22Rv1 (cell line): ENCODE results near the gene SCN1A.

Experiments used
- H3K27ac ChIP-seq: fragments of 450-650 bp; 2 replicates; pipeline ENCODE4 v1.5.1; 2017
- ZFX ChIP-seq: fragments of 450-650 bp; IDR thresholded peaks from 2 replicates; pipeline ENCODE4 v1.6.1; 2017; ENCODE audit warnings: antibody characterized with exemption, borderline replicate concordance
- TF ChIP-seq, protein P1 (sequence below): fragments of 450-650 bp; IDR thresholded peaks from 2 replicates; pipeline ENCODE4 v1.5.1; 2017; ENCODE audit warnings: mild to moderate bottlenecking

SCN1A gene

GRCh38 chr2:166057370-166058164 lies 70.3 kb downstream of the SCN1A start:
- TF ChIP-seq, protein P1, sequence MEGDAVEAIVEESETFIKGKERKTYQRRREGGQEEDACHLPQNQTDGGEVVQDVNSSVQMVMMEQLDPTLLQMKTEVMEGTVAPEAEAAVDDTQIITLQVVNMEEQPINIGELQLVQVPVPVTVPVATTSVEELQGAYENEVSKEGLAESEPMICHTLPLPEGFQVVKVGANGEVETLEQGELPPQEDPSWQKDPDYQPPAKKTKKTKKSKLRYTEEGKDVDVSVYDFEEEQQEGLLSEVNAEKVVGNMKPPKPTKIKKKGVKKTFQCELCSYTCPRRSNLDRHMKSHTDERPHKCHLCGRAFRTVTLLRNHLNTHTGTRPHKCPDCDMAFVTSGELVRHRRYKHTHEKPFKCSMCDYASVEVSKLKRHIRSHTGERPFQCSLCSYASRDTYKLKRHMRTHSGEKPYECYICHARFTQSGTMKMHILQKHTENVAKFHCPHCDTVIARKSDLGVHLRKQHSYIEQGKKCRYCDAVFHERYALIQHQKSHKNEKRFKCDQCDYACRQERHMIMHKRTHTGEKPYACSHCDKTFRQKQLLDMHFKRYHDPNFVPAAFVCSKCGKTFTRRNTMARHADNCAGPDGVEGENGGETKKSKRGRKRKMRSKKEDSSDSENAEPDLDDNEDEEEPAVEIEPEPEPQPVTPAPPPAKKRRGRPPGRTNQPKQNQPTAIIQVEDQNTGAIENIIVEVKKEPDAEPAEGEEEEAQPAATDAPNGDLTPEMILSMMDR: peak; percentile 62
- no peak for TF ChIP-seq ZFX
- H3K27ac ChIP-seq: no peak overlapping the region

GRCh38 chr2:166044853-166045483 lies 82.9 kb downstream of the SCN1A start:
- TF ChIP-seq ZFX: no peak
- TF ChIP-seq, protein P1: no peak
- H3K27ac ChIP-seq: no peak overlapping the region

DNA sequence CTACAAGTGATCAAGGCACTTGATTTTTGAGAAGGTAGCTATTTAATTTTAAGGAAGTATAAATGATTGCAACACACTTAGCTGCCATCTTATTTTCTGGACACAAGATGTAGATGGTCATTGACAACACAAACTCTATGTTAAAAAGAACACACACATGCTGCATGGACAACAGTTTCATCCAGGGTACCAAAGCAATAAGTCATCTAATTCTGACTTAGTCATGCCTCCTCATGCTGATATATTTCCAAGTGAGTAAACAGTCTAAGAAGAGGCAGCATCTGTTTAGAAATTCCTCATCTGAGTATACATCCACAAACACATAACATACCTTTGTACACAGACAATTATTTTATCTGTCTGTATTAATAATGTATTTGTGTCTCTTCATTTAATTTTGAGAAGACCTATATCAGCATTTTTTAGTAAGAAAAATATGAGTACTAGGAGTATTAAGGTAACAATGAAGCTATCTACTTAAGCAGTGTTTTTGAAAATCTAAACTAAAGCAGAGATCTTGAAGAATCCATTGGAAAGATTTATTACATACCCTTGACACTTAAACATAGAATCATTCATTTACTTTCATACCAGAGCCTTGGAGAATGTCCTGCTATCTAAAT lies 84.9 kb downstream of the SCN1A start:
- TF ChIP-seq, protein P1: no peak
- TF ChIP-seq ZFX: no peak
- no peak overlapping the region for H3K27ac ChIP-seq

DNA sequence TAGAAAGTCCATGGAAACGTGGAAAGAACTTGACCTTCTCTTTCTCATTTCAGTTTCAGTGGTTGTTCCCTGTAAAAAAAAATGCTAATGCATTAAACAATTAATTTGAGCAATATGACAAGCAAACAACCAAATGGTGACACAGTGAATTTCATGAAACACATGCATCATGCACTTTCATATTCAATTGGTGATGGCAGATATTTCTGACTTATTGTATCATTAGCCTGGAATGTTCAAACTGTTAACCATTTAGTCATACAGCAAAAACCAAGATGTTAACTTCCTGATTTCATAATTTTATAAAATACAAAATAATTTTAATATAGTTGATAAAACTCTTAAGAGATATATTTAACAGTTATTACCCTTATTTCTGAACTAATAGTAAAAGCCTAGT lies 85.5 kb downstream of the SCN1A start:
- TF ChIP-seq ZFX: no peak
- TF ChIP-seq, protein P1: no peak
- no peak overlapping the region for H3K27ac ChIP-seq

DNA sequence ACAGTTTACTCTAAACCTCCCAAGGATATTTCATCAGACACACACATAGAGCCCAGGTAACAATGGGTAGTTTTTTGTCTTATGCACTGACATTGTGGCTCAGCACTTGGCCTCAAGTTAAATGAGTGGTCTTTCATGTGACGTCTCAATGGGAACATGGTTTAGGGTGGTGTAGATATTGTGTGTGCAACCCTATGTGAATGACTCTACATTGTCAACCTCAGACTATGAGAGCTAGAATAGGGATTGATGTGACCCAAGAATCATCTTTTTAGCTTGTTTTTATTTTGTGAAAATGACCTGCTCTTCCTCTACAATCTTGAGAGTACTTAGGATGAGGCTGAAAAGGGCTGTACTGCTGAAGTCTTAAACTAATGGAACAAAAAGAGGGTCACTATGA lies 86.2 kb downstream of the SCN1A start:
- no peak overlapping the region for H3K27ac ChIP-seq
- TF ChIP-seq, protein P1: no peak
- TF ChIP-seq ZFX: no peak

DNA sequence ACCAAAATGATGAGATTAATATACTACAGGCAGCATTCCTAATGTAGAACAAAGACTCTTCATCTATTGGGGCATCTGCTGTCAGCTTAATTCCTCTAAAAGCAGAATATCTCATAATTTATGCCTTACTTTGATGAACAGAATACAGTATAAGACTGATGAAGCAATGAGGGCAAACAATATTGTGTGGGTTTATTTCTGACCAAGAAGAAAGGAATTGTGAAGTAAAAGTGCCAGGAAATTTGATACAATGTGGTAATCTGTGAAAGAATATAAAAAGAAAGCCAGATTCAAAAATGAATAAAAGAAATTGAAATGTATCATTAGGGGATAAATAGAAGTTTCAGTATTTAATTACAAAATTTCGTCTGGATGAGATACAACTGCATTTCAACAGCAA lies 95.5 kb downstream of the SCN1A start:
- TF ChIP-seq, protein P1: no peak
- no peak for TF ChIP-seq ZFX

GRCh38 chr2:166031054-166031453 lies 96.8 kb downstream of the SCN1A start:
- TF ChIP-seq, protein P1: no peak
- TF ChIP-seq ZFX: no peak

More for the DNA sequence above, 95.5 kb downstream of the SCN1A start:
- H3K27ac ChIP-seq: no peak overlapping the region

More at GRCh38 chr2:166031054-166031453, 96.8 kb downstream of the SCN1A start:
- no peak overlapping the region for H3K27ac ChIP-seq
